ENCODE results near the gene AKR1C2.
"Not testable (repeated sequence)": the region's sequence is repeated elsewhere in the genome, so short reads cannot be mapped to it uniquely, and the experiment has no call there.

Gene AKR1C2

DNA sequence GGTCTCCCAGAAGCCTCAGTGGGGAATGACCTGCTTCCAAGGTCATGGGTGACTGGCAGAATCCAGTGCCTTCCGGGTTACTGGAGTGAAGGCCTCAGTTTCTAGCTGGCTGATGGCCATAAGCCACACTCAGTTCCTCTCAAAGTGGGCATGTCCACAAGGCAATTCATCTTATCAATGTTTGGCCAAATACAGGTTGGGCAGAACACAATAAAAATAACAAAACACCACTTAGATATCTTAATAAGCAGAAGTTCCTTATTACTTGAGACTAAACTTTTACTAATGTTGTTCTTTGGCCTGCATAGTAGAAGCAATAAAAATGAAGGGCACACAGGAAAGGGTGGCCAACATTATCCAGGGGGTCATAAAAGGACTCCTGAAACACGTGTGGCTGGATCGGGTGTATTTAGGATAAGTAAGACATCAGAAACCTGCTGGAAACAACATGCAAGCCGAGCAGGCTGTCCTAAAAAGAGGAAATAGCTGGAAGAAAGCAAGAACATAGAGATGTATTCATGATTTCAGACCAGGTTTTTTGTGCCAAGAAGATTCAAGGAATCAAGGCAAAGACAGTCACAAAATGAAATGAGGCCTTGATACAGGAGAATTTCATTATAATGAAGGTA, 19.6 kb upstream of the AKR1C2 start:
- no peak for DNase-seq (ENCODE audit: low read depth)

DNA sequence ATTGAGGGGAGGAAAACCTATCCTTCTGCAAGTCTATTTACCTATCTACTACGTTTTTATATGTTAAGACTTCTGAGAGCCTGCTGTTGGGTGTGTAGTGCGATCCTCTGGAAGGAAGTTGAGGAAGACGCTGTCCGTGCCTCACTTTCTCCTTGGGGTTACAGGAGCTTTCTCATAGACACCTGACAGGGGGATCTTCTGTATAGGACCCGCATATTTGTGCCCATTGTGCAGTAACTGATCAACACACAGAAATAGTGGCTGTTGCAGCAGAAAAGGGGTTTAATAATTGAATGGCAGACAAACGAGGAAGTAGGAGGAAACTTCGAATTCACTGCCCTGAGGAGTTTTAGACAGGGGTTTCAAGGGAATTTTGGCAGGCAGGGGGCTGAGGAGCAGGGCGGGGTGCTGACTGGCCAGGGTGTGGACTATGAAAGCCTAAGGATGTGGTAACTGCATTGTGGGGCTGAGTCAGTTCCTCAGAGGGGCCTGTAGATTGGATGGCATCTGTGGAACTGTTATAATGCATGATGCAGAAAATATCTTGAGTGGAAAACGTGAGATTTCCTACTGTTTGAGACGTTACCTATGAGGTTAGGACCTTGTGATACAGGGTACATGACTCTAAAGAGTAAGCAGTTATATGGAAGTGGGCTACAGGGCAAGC, 18.1 kb upstream of the AKR1C2 start:
- not testable (repeated sequence) for DNase-seq (ENCODE audit: low read depth)

DNA sequence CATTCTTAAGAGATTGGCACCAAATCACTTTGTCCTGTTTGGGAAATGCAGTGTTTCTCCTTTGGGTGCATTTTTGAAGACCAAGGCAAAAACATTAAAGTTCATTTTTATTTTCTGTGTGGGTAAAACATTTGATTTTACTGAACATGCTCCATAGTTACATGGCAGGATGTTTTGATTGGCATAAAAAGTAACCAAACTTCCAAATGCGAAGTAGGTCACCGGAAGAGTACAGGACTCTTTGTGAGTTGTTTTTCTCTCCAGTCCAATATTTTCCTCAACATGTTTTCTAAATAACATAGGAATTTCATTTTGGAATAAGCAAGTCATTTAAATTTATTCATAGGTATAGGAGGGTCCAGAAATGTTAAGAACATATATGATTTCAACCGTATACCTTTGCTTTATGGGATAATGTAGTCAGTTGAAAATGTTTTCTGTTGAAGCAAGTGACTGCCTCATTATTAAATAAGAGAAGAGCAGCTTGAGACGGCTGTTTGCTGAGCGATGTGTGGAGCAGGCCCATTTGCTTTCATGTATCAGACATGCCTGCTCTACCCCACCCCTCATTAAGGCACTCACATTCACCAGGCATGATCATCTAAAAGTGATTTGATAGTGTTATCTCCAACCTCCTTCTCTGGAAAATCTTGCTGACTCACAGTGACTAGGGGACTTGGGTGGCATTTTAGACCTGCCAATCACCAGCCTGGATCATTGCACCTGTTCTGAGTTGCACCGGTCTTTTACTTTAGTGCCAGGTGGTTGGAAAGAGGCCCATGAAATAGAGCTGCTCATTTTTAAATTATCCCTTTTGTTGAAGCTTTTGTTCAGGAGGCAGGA, 16.3 kb upstream of the AKR1C2 start:
- DNase-seq (ENCODE audit: low read depth), result not testable (repeated sequence)

DNA sequence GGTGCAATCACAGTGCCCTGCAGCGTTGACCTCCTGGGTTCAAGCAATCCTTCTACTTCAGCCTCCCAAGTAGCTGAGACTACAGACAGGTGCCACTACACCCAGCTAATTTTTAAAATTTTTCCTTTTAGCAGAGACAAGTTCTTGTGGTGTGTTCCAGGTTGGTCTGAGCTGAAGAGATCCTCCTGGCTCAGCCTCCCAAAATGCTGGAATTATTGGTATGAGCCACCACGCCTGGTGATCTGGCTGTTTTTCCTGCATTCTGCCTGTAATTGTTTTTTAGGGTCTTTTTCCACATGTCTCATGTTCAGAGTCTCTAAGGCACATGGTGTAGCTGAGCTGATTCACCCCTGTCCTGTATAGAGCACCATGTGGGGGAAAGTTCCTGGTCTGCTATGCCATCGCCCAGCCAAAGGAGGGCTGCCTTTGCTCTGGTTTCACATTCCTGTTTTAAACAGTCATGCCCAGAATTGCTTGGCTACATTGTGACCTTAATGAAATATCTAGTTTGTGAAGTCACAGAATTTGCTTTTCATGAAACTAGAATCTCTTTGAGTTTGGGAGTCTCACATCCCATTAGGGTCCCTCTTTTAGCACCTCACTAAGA, 15.1 kb upstream of the AKR1C2 start:
- DNase-seq (ENCODE audit: low read depth), result not testable (repeated sequence)

DNA sequence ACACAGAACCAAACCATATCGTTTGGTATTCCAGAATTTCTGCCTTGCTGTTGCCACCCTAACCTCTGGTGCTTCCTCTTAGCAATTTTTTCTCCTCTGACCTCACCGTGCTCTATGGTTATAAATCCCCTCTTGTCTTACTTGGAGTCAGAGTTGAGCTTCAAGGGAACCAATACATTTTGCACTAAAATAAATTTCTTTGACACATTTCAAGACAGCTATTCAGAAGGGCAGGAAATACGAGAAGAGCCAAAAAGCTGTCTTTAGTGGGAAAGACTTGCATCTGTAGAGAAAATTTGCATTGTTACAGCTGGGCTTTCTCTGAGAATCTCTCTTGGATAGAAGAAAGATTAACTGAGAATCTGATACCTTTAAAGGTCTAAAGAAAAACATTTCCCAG, 14.5 kb upstream of the AKR1C2 start:
- DNase-seq (ENCODE audit: low read depth), result no peak

DNA sequence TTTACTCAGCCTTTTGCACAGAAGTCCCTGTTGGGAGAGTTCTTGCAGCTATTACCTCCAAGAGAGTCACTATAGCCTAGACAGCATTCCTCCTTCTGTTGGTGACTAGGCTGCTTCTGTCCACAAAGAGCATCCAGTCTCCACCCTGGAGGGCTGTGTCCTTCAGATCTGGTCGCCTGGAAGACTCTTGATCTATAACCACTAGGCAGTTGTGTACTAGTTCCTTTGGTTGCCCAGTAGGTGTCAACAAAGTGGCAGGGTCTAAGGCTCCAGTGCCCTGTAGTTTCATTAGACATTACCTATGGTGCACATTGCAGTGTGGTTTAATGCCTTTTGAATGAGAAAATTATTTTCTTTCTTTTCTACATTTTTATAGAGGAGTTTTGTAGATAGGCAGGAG, 11.3 kb upstream of the AKR1C2 start:
- no peak for DNase-seq (ENCODE audit: low read depth)

DNA sequence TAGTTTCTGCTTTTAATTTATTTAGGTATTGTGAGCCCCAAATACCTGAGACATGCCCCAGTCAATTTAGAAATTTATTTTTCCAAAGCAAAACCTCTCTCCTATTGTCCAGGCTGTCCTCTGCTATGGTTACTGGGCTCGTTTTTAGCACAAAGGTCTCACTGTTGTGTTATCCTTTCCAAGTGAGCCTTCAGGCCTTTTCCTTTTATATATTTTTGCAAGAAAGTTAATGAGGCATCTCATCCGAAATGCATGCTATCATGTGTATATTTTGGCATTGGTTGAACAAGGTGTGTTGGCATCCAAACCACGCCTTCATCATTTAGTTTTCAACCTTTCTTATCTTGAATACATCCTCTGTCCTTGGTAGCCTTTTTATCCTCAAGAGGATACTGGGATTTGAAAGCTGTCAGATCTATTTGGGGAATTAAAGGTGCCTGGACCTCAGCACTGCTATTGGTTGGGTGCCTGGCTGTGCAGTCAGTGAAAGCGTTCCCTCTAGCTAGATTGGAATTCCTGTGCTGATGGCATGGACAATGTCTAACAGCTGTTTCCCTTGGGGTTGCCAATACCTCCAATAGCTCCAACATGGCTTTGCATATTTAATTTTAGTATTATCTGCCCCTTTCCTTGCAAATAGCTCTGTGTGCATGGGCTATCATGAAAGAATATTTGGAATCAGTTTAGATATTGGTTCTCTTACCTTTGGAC, 10.7 kb upstream of the AKR1C2 start:
- not testable (repeated sequence) for DNase-seq (ENCODE audit: low read depth)

DNA sequence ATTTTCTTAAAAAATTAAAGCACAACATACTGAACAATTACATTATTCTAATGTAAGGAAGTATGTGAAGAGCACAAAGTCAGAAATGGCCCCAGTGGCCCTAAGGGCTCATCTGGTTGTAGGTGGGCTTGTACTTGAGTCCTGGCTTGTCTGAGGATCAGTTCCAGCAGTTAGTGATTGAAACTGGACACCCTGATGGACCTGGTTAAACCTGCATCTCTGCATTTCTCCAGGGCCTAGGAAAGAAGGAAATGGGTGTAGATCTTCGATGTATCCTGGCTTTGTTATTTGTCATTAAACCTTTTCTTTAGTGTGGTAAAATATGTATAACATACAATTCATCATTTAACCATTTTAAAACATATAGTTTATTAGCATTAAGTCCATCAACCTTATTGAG, 9.7 kb upstream of the AKR1C2 start:
- no peak for DNase-seq (ENCODE audit: low read depth)

DNA sequence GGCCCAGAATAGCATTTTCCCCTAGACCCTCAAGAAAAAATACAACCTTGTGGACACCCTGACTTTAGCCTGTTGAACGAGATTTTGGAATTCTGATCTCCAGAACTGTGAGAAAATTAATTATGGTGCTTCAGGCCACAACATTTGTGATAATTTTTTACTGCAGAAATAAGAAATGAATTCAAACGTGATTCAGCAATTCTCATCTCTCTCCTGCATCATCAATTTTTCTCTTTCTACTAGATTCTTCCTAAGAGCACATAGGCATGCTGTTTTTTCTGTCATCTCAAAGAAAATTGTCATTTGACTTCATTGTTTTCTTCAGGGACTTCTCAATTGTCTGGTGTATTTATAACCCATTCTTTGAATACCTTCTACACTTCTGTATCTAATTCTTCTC, 8.9 kb upstream of the AKR1C2 start:
- DNase-seq (ENCODE audit: low read depth), result no peak

DNA sequence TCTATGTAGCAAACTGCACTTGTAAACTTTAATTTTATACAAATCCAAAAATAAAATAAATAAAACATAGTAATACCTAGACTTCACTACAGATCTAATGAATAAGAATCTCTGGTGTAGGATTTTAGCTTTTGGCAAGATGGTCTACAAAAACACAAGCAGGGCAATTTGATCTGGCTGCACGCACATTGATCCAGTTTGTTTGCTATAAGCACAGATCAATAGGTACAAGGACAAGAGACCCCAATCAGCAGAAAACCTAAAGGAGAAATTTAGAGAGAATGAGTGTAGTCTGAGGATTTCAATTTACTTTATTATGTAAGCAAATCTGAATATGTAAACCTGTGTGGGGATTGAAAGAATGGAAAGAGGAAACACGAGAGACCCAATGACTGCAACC, 7.7 kb upstream of the AKR1C2 start:
- DNase-seq (ENCODE audit: low read depth), result not testable (repeated sequence)

DNA sequence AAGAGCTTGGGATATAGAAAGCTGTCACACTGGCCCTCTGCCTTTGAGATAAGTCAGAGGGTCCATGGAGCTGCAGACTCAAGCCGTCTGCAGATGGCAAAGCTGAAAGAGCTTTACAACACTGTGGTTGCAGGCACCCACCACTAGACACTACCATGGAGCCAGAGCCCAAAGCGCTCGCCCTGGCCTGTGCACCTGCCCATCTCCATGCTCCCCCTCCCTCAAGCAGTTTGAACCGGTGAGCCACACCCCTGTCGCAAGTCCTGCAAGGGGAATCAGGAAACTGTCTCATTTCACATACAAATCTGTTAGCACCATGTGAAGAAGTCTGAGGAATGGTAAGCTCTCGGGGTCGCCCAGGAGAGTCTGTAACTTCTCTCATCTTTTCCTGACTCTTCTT, 6.4 kb upstream of the AKR1C2 start:
- DNase-seq (ENCODE audit: low read depth), result not testable (repeated sequence)

DNA sequence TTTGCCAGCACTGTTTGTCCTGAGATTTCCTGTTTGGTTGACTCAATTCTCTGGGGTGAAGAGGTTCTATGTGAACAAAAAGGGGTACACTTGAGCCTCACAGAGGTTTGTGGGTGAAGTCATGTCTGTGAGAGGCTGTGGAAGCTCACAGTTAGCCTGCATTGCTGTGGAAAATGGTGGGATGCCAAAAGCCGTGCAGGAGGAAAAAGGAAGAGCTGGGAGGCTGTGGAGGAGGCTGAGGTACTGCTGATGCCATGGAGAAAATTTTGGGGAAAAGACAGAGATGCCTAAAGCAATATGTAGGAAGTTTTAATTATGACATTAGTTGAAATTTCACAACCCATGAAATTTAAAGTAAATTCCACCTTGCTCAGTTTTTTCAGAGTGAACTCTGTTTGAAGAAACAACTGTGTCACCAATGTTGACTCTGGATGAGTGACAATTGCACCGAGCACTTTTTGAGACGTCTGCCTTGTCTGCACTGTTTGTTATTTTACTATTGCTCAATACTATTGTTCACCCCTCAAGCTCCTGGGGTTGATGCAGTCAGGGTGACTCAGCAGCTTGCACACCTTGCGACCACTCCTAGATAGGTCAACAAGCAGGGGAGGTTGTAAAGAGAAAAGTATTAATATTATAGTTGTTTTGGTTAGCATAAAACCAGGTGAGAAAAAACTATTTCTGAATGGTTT, 5.3 kb upstream of the AKR1C2 start:
- not testable (repeated sequence) for DNase-seq (ENCODE audit: low read depth)

DNA sequence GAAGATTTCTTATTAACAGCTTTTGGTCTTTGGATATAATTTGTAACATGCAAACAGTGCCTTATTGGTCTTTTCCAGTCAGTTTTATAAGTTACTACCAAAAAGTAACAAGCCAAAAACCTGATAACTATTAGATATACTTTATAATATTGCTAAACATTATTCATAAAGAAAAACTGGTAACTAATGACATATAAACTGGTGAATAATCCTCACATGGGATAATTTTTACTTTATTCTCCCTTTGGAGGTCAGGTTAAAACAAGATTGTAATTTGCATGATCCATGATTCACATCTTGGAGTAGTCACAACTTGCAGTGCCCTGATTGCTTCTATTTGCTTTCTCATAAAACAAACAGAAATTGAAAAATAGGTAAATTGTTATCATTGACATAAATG, 844 bp upstream of the AKR1C2 start:
- not testable (repeated sequence) for DNase-seq (ENCODE audit: low read depth)

DNA sequence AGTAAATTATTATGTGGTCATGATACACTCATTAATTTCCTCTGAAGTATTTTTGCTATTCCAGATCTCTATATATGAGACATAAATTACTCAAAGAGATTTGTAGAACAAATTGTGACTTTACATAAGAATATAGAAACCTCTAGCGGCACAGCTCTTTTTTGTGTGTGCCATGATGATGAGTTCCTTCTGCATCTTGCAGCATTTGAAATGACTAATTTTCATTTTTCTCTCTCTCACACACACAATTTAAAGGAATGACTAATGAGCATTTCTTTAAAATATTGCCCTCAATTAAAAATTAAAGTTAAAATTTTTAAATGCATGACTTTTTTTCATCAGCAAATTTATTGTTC, 351 bp upstream of the AKR1C2 start:
- DNase-seq (ENCODE audit: low read depth), result not testable (repeated sequence)

DNA sequence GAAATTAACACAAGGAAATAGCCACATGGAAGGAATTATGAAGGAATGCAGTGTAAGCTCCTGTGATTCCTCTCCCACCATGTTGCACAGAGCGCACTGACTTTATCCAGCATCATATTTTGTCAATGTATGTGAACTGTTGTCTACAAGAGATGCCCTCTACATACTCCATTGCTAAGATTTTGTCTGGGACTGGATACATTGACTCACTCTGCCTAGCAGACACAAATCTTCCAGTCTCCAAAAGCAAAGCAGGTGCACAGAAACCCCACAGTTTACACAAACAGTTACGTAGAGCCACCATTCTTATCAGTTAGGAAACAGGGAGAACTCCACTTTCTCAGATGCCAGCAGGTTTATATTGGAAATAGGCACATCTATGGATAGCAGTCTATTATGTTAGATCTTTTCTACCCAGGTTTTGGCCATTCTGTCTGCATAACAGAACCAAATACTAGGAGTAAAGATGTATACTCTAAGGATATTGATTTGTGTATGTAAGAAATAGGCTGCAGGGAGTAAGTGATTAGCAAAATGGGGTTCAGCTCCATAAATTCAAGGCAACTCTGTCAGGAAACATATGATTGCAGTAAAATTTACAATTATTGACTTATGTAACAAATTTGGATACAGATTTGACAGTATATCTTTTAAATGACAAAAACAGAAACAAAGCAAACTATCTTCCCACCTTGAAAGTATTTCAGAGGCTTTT, 1.5 kb downstream of the AKR1C2 start:
- DNase-seq (ENCODE audit: low read depth), result no peak

DNA sequence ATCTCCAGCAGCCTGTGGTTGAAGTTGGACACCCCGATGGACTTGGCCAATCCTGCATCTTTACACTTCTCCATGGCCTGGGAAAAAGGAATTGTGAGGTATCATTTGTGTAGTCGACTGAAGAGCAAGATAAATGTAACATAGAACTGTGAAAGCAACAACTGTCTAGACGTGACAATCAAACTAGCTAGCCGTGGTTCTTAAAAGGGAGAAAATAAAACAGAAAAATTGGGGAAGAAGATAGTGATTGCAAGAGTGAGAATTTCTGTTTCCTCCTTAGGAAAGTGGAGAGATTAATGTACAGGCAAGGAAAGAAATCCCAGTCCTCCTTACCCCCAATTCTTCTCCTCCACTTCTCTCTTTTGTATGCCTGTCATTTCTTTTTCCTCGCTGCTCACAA, 5.0 kb downstream of the AKR1C2 start:
- no peak for DNase-seq (ENCODE audit: low read depth)

DNA sequence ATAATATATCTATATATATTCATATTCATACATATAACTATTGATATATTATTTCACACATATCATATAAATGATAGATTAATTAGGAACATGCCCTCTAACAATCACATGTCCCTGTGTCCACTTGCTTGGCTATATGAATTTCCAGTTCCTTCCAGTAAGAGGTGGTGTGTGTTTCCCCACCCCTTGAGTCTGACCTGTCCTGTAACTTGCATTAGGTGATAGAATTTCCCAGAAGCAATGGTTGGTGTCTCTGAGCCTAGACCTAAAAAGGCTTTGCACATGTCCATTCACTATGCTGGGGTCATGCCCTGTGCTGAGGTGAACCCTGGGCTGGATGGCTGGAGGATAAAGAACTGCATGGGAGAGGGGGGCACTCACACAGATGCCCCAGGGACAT, 9.4 kb downstream of the AKR1C2 start:
- DNase-seq (ENCODE audit: low read depth), result not testable (repeated sequence)

DNA sequence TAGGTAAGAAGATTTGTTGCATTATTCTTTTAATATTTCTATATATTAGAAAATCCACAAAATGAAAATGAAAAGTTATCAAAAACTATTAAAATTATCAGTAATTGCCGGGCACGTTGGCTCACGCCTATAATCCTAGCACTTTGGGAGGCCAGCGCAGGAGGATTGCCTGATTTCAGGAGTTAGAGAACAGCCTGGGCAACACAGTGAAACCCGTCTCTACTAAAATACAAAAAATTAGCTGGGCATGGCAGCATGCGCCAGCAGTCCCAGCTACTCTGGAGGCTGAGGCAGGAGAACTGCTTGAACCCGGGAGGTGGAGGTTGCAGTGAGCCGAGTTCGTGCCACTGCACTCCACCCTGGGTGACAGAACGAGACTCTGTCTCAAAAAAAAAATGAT, 11.1 kb downstream of the AKR1C2 start:
- not testable (repeated sequence) for DNase-seq (ENCODE audit: low read depth)

DNA sequence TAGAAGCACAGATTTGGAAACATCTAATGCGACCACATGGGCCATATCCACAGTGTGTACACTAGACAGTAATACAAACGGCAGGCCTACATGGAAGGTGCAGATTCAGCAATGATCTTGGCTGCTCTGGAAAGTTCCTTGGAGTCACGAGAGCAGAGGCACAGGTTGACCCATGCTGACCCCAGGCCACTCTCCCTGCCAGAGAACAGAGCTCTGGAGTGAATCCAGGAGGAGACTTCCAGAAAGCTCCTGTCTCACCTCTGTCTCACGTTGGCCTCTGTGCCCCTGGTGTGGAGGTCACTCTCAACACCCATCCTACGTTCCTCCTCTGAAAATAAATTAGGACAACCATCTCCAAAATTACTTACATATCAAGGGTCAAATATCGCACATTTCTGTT, 12.2 kb downstream of the AKR1C2 start:
- not testable (repeated sequence) for DNase-seq (ENCODE audit: low read depth)

DNA sequence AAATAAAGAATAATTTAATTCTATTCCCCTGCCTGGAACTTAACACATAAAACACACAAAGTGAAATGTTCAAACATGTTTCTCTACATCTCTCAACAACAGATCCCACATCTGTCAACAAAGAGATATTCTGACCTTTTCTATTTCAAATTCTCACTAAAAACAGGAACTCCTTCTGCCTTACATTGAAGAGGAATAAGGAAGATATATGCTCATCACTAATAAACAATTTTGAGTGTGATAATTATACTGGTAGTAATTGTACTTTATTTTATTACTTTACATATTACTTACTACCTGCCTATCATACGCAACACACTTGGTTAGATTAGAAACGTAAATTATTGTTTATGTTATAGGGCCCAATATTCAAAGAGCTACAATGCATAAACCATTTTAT, 13.4 kb downstream of the AKR1C2 start:
- no peak for DNase-seq (ENCODE audit: low read depth)

Data from T follicular helper cell (primary cell).